K562 (cell line): ENCODE data around the gene CBX8. TPM values are rescaled to one million over a fixed set of nuclear protein-coding genes. Genes with fewer than 3 reads are reported as not detected.

Experiments used
- EP300 ChIP-seq: IDR thresholded peaks from 2 replicates; pipeline ENCODE4 v1.6.1; 2012; ENCODE audit warnings: low read length, improper control_type of control experiment
- FUS ChIP-seq: fragments of 200-400 bp; formaldehyde crosslinking; optimal IDR thresholded peaks from 2 replicates; pipeline ENCODE3; 2017; ENCODE audit warnings: low read depth, low read length
- HDAC1 ChIP-seq, 2 experiments: fragments of 450-650 bp; IDR thresholded peaks; 2 replicates each; pipeline ENCODE4 v1.6.1; 2016 to 2017; ENCODE audit warnings: inconsistent platforms in 1 of 2, mild to moderate bottlenecking in 1 of 2, moderate library complexity in 1 of 2
- HMGN3 ChIP-seq: IDR thresholded peaks from 2 replicates; pipeline ENCODE4 v1.6.1; 2011; ENCODE audit warnings: borderline replicate concordance, low read depth, mild to moderate bottlenecking, mixed read lengths, low read length; ENCODE audit not compliant: insufficient read length; ENCODE audit errors: extremely low read depth
- ILF3 ChIP-seq: fragments of 450-650 bp; IDR thresholded peaks from 2 replicates; pipeline ENCODE4 v1.6.1; 2018; ENCODE audit warnings: antibody characterized with exemption, mild to moderate bottlenecking, moderate library complexity, borderline replicate concordance
- KDM1A ChIP-seq, 2 experiments: fragments of 450-650 bp; IDR thresholded peaks; 2 replicates each; pipeline ENCODE4 v1.6.1; 2016; ENCODE audit warnings: mild to moderate bottlenecking in 2 of 2
- KDM4B ChIP-seq, 2 experiments: fragments of 450-650 bp in 1 of 2; sonication (generic) in 1 of 2; IDR thresholded peaks; 2 replicates each; pipeline ENCODE4 v1.6.1; 2016 to 2017; ENCODE audit warnings: borderline replicate concordance in 2 of 2, antibody characterized with exemption in 1 of 2, low read depth in 1 of 2, mild to moderate bottlenecking in 1 of 2
- KLF6 ChIP-seq: fragments of 250-450 bp; sonication (Bioruptor Pico); IDR thresholded peaks from 2 replicates; pipeline ENCODE4 v1.4.0; 2020; ENCODE audit warnings: mild to moderate bottlenecking, moderate library complexity, borderline replicate concordance
- MCM5 ChIP-seq: fragments of 450-650 bp; IDR thresholded peaks from 2 replicates; pipeline ENCODE4 v1.6.1; 2016; ENCODE audit warnings: low read depth
- NFYB ChIP-seq: IDR thresholded peaks from 2 replicates; pipeline ENCODE4 v1.6.1; 2011; ENCODE audit warnings: mild to moderate bottlenecking, moderate library complexity; ENCODE audit not compliant: insufficient read length; ENCODE audit errors: extremely low read depth
- RFX1 ChIP-seq: fragments of 450-650 bp; IDR thresholded peaks from 2 replicates; pipeline ENCODE4 v1.6.1; 2016; ENCODE audit warnings: mild to moderate bottlenecking, moderate library complexity
- SNIP1 ChIP-seq: fragments of 450-650 bp; IDR thresholded peaks from 2 replicates; pipeline ENCODE4 v1.7.1; 2017; ENCODE audit warnings: low read depth, mild to moderate bottlenecking
- SRF ChIP-seq, 2 experiments: fragments of 250-450, 450-650 bp in 1 of 2; sonication (Bioruptor Pico) in 1 of 2; sonication (generic) in 1 of 2; formaldehyde crosslinking; IDR thresholded peaks; 2 replicates each; pipeline versions ENCODE4 v1.5.0 to v1.5.1; 2020 to 2022; ENCODE audit warnings: mild to moderate bottlenecking in 1 of 2, missing genetic modification reagents in 1 of 2
- TAF15 ChIP-seq: fragments of 200-400 bp; formaldehyde crosslinking; IDR thresholded peaks from 2 replicates; pipeline ENCODE4 v1.6.1; 2017; ENCODE audit warnings: mild to moderate bottlenecking, low read depth, low read length, moderate library complexity
- TBL1XR1 ChIP-seq, 2 experiments: IDR thresholded peaks; 2 replicates each; pipeline ENCODE4 v1.6.1; 2012; ENCODE audit warnings: improper control_type of control experiment in 2 of 2, low read length in 2 of 2, mild to moderate bottlenecking in 1 of 2
- ZKSCAN8 ChIP-seq: fragments of 200-800 bp; sonication (Bioruptor generic); IDR thresholded peaks from 2 replicates; pipeline ENCODE4 v1.6.1; 2016; ENCODE audit warnings: missing genetic modification characterization, missing compliant biosample characterization
- ZNF175 ChIP-seq: fragments of 200-800 bp; sonication (Bioruptor generic); IDR thresholded peaks from 2 replicates; pipeline ENCODE4 v1.6.1; 2016; ENCODE audit warnings: low read depth, mild to moderate bottlenecking, missing genetic modification characterization, missing compliant biosample characterization
- ZNF239 ChIP-seq: fragments of 250-450 bp; sonication (Bioruptor Pico); IDR thresholded peaks from 2 replicates; pipeline ENCODE4 v1.4.0; 2020; ENCODE audit warnings: mild to moderate bottlenecking
- ZNF57 ChIP-seq: fragments of 450-650 bp; formaldehyde crosslinking; IDR thresholded peaks from 2 replicates; pipeline ENCODE4 v1.4.0; 2020; ENCODE audit warnings: mild to moderate bottlenecking, moderate library complexity
- ZZZ3 ChIP-seq: fragments of 450-650 bp; IDR thresholded peaks from 2 replicates; pipeline ENCODE4 v1.6.1; 2016; ENCODE audit warnings: antibody characterized with exemption, mild to moderate bottlenecking, moderate library complexity
- polyA plus RNA-seq, 8 experiments: library from polyadenylated mRNA; depleted of rRNA in 4 of 8; stranded (reverse) in 5 of 8; unstranded in 3 of 8; fragments of >200 nt; fragmentation: Nextera tagmentation in 2 of 8; fragmentation: Illumina TruSeq in 1 of 8; extraction: Ambion mirVana in 2 of 8; extraction: Trizol in 1 of 8; gene quantifications; 2 replicates each; pipeline versions ENCODE4 v1.2.1 to v1.2.3, GENCODE V29; 2011 to 2014; ENCODE audit warnings: inconsistent platforms in 1 of 8, missing spikeins in 1 of 8
- total RNA-seq, 7 experiments: library from RNA; depleted of rRNA in 6 of 7; stranded (reverse); fragments of >200 nt in 6 of 7; fragmentation: Illumina TruSeq in 2 of 7; extraction: Trizol in 2 of 7; gene quantifications; 2 replicates each; pipeline versions ENCODE4 v1.2.1 to v1.2.3, GENCODE V29; 2011 to 2021; ENCODE audit warnings: low replicate concordance in 1 of 7
- TF ChIP-seq, protein P1 (sequence below): fragments of 250-450 bp; sonication (Bioruptor Pico); IDR thresholded peaks from 2 replicates; pipeline ENCODE4 v1.8.0; 2022; ENCODE audit warnings: inconsistent platforms
- TF ChIP-seq, protein P2 (sequence below), 2 experiments: IDR thresholded peaks; 2 replicates each; pipeline ENCODE4 v1.6.1; 2011; ENCODE audit warnings: borderline replicate concordance in 1 of 2, control low read depth in 1 of 2, low read depth in 1 of 2, low read length in 1 of 2, mild to moderate bottlenecking in 1 of 2, mixed read lengths in 1 of 2, moderate library complexity in 1 of 2; ENCODE audit not compliant: insufficient read depth in 1 of 2, insufficient read length in 1 of 2, poor library complexity in 1 of 2, severe bottlenecking in 1 of 2; ENCODE audit errors: extremely low read depth in 1 of 2
- TF ChIP-seq, protein P3 (sequence below): IDR thresholded peaks from 2 replicates; pipeline ENCODE4 v1.6.1; 2014; ENCODE audit warnings: antibody characterized with exemption

The CBX8 gene
- total and polyA plus RNA-seq, 9 of the 15 experiments (the other 6 are each of a cell fraction or from before 2014, with no cell fraction given) = 0.08 to 11.9 (median 2.6) TPM

DNA sequence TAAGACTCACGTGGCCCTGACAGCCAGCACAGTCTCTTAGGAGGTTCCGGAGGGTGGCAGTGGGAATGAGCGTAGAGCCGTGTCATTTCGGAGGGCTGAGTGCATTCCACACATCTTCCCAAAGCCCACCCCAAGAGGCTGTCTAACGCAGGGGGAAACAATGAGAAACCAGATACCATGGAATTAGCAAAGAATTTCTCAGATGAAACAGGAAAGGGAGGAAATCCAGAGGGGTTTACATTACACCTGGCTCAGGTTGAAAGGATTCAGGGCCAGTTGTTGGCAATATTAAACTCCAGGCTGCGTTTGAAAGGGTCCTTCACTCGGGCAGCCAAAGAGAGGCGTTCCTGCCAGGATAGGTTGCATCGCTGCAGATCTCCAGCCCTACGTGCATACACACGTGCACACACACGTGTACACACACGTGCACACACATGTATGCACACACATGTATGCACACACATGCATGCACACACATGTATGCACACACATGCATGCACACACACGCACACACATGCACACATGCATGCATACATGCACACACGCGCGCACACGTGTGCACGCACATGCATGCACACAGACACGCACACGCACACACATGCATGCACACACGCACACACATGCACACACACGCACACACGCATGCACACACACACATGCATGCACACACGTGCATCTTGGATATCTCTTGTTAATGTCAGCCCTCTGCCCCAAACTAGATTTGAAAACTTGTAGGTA, 30.1 kb upstream of the CBX8 start (continued):
- TF ChIP-seq ZZZ3 (no peak), EP300 (no peak), KDM4B (IDR thresholded peaks at IDR 0.05; ENCODE audit: borderline replicate concordance in 2 of 2, low read depth in 1 of 2) (no peak), TBL1XR1 (IDR thresholded peaks at IDR 0.05; ENCODE audit: low read length in 2 of 2) (no peak), ZKSCAN8 (CRISPR knock-in tag) (no peak), ILF3 (no peak), ZNF57 (CRISPR knock-in tag) (no peak), MCM5 (no peak), RFX1 (no peak), ZNF175 (CRISPR knock-in tag) (no peak), ZNF239 (CRISPR knock-in tag) (no peak), HMGN3 (no peak), FUS (no peak), SNIP1 (no peak), SRF (CRISPR knock-in tag; IDR thresholded peaks at IDR 0.05) (no peak), TAF15 (no peak), HDAC1 (IDR thresholded peaks at IDR 0.05) (no peak; a peak in 1 of 4 replicates), KLF6 (CRISPR knock-in tag) (no peak), NFYB (no peak), KDM1A (IDR thresholded peaks at IDR 0.05) (peak in 1 of 2 experiments; percentile 100; a peak in 2 of 4 replicates)
- TF ChIP-seq, protein P1, sequence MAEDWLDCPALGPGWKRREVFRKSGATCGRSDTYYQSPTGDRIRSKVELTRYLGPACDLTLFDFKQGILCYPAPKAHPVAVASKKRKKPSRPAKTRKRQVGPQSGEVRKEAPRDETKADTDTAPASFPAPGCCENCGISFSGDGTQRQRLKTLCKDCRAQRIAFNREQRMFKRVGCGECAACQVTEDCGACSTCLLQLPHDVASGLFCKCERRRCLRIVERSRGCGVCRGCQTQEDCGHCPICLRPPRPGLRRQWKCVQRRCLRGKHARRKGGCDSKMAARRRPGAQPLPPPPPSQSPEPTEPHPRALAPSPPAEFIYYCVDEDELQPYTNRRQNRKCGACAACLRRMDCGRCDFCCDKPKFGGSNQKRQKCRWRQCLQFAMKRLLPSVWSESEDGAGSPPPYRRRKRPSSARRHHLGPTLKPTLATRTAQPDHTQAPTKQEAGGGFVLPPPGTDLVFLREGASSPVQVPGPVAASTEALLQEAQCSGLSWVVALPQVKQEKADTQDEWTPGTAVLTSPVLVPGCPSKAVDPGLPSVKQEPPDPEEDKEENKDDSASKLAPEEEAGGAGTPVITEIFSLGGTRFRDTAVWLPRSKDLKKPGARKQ = no peak
- TF ChIP-seq, protein P2, sequence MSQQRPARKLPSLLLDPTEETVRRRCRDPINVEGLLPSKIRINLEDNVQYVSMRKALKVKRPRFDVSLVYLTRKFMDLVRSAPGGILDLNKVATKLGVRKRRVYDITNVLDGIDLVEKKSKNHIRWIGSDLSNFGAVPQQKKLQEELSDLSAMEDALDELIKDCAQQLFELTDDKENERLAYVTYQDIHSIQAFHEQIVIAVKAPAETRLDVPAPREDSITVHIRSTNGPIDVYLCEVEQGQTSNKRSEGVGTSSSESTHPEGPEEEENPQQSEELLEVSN (IDR thresholded peaks at IDR 0.05; ENCODE audit: borderline replicate concordance in 1 of 2, extremely low read depth in 1 of 2, insufficient read depth in 1 of 2, insufficient read length in 1 of 2, low read depth in 1 of 2, low read length in 1 of 2, poor library complexity in 1 of 2, severe bottlenecking in 1 of 2) = peak in 1 of 2 experiments; percentile 12
- TF ChIP-seq, protein P3, sequence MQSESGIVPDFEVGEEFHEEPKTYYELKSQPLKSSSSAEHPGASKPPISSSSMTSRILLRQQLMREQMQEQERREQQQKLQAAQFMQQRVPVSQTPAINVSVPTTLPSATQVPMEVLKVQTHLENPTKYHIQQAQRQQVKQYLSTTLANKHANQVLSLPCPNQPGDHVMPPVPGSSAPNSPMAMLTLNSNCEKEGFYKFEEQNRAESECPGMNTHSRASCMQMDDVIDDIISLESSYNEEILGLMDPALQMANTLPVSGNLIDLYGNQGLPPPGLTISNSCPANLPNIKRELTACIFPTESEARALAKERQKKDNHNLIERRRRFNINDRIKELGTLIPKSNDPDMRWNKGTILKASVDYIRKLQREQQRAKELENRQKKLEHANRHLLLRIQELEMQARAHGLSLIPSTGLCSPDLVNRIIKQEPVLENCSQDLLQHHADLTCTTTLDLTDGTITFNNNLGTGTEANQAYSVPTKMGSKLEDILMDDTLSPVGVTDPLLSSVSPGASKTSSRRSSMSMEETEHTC = no peak
